Stomach (tissue), 9 donors: ENCODE data around the gene NPEPPS. TPM values are rescaled to one million over a fixed set of nuclear protein-coding genes. Genes with fewer than 3 reads are reported as not detected.
A peak's percentile ranks its signal among the peaks of the same experiment; 100 is the strongest.

Experiments used
- DNase-seq, 2 donors: peaks; one replicate each; pipeline versions ENCODE4 v3.0.0 to v3.0.0-alpha.2; 2013 to 2019
- H3K27ac ChIP-seq, 5 donors: fragments of 200-600 bp in 4 of 5; sonication (generic) in 4 of 5; one replicate each; pipeline ENCODE4 v1.5.1; 2013 to 2019; ENCODE audit warnings: mild to moderate bottlenecking in 1 of 5, moderate library complexity in 1 of 5
- H3K27me3 ChIP-seq, 3 donors: fragments of 200-600 bp; sonication (generic); one replicate each; pipeline ENCODE4 v1.5.1; 2017 to 2019; ENCODE audit warnings: mixed run types in 1 of 3
- H3K36me3 ChIP-seq, 4 donors: fragments of 200-600 bp; sonication (generic); 1 replicate in 3 of 4; 2 replicates in 1 of 4; pipeline ENCODE4 v1.5.1; 2016 to 2019
- H3K4me1 ChIP-seq, 4 donors: fragments of 200-600 bp; sonication (generic); one replicate each; pipeline ENCODE4 v1.5.1; 2016 to 2019
- H3K4me3 ChIP-seq, 4 donors: fragments of 200-600 bp; sonication (generic) in 3 of 4; one replicate each; pipeline ENCODE4 v1.5.1; 2016 to 2019; ENCODE audit warnings: mild to moderate bottlenecking in 1 of 4
- H3K9me3 ChIP-seq, 4 donors: fragments of 200-600 bp; sonication (generic); one replicate each; pipeline ENCODE4 v1.5.1; 2016 to 2019
- CTCF ChIP-seq, 7 experiments: fragments of 450-650 bp in 4 of 7; fragments of 200-600 bp in 3 of 7; sonication (generic) in 3 of 7; IDR thresholded peaks; one replicate each; pipeline ENCODE4 v1.5.1; 2016 to 2019; ENCODE audit warnings: antibody characterized with exemption in 7 of 7, control low read depth in 2 of 7, mild to moderate bottlenecking in 1 of 7
- EP300 ChIP-seq: sonication (generic); formaldehyde crosslinking; IDR thresholded peaks from one replicate; pipeline ENCODE4 v1.6.1; 2017; ENCODE audit warnings: antibody characterized with exemption
- POLR2A ChIP-seq, 4 donors: fragments of 450-650 bp; IDR thresholded peaks; one replicate each; pipeline ENCODE4 v1.6.1; 2016; ENCODE audit warnings: antibody characterized with exemption in 4 of 4, control low read depth in 2 of 4, mild to moderate bottlenecking in 1 of 4, moderate library complexity in 1 of 4
- POLR2AphosphoS5 ChIP-seq, 3 donors: sonication (generic); formaldehyde crosslinking; IDR thresholded peaks; one replicate each; pipeline ENCODE4 v1.6.1; 2016; ENCODE audit warnings: antibody characterized with exemption in 3 of 3
- WGBS, 5 donors: extraction: QIAGEN DNeasy Blood & Tissue Kit in 3 of 5; methylation state at CpG; one replicate each; pipeline versions ENCODE4 v1.1.5 to v1.1.7; 2013 to 2018; 5-methylcytosine and 5-hydroxymethylcytosine counted together
- intact Hi-C: fragments of 100-400 bp; cut with DNase I; formaldehyde crosslinking; loops from one replicate; pipeline ENCODE4 v1.15.1; 2023; ENCODE audit warnings: low total_unique reads
- polyA plus RNA-seq, 3 donors: library from polyadenylated mRNA; stranded (reverse); fragments of 200-250 nt; gene quantifications; one replicate each; pipeline ENCODE4 v1.2.3, GENCODE V29; 2013
- total RNA-seq, 5 donors: library from RNA; depleted of rRNA; stranded (reverse); fragments of >200 nt; gene quantifications; one replicate each; pipeline versions ENCODE4 v1.1.0 to v1.2.3, GENCODE V29; 2014 to 2016
- donor health status: healthy with polysubstance abuse.
- donor health status: Bipolar disorder and iron deficiency.
- donor health status: healthy.

NPEPPS gene
- total and polyA plus RNA-seq, 8 donors, result 19.9 to 243 (median 124) TPM

- no peak for DNase-seq
- Histone ChIP-seq H3K9me3 (no peaks in the 10 kb centered on the region), H3K27me3 (no peaks in the 10 kb centered on the region), H3K4me1 (peaks cover 0 to 22% (median 13%) of the 10 kb centered on the region in 4 donors), H3K27ac (peak overlapping the region in 3 of 5 donors; percentile 1 to 12 (median 3)), H3K4me3 (no peak overlapping the region), H3K36me3 (peaks cover 49 to 99% (median 92%) of the 10 kb centered on the region in 4 donors)
- TF ChIP-seq POLR2A (IDR thresholded peaks at IDR 0.05), result no peak
- TF ChIP-seq POLR2AphosphoS5 (IDR thresholded peaks at IDR 0.05), result no peak
- no peak for TF ChIP-seq CTCF (IDR thresholded peaks at IDR 0.05)
- intact Hi-C loops, result no loop called here
- 40 to 62% (median 59%) methylated on average over 4 of the region's 4 CpGs for WGBS, 5 donors
Observed at GRCh38 chr17:47603830-47604597, 73.1 kb downstream of the NPEPPS start.

- Histone ChIP-seq H3K27ac (peak overlapping the region in 3 of 5 donors; percentile 1 to 12 (median 3)), H3K4me1 (peaks cover 0 to 28% (median 13%) of the 10 kb centered on the region in 4 donors), H3K27me3 (no peaks in the 10 kb centered on the region), H3K36me3 (peaks cover 46 to 99% (median 92%) of the 10 kb centered on the region in 4 donors), H3K9me3 (no peaks in the 10 kb centered on the region), H3K4me3 (no peak overlapping the region)
- TF ChIP-seq POLR2AphosphoS5 (IDR thresholded peaks at IDR 0.05) (peak in 1 of 3 donors; percentile 8), POLR2A (IDR thresholded peaks at IDR 0.05) (no peak)
- WGBS, 5 donors, result 40 to 87% (median 76%) methylated on average over 1 of the region's 1 CpG
- peak in 1 of 2 donors; percentile 70 for DNase-seq
- intact Hi-C loops, result no loop called here
Observed at GRCh38 chr17:47604598-47604927, 73.7 kb downstream of the NPEPPS start.

- Histone ChIP-seq H3K4me1 (peaks cover 0 to 32% (median 13%) of the 10 kb centered on the region in 4 donors), H3K27ac (peak overlapping the region in 3 of 5 donors; percentile 12 to 48 (median 27)), H3K9me3 (no peaks in the 10 kb centered on the region), H3K36me3 (peaks cover 42 to 98% (median 92%) of the 10 kb centered on the region in 4 donors), H3K4me3 (no peak overlapping the region), H3K27me3 (no peaks in the 10 kb centered on the region)
- intact Hi-C loops, result no loop called here
- WGBS, 5 donors, result 52 to 77% (median 69%) methylated on average over 1 of the region's 1 CpG
- DNase-seq, result no peak
- no peak for TF ChIP-seq EP300
- no peak for TF ChIP-seq CTCF (IDR thresholded peaks at IDR 0.05)
Observed at GRCh38 chr17:47605011-47605410, 74.1 kb downstream of the NPEPPS start.

- no peak for DNase-seq
- 72 to 90% (median 79%) methylated on average over 3 of the region's 3 CpGs for WGBS, 5 donors
- H3K36me3 ChIP-seq, result peaks cover 25 to 81% (median 74%) of the 10 kb centered on the region in 4 donors
- TF ChIP-seq POLR2A (IDR thresholded peaks at IDR 0.05) (no peak), CTCF (IDR thresholded peaks at IDR 0.05) (no peak), POLR2AphosphoS5 (IDR thresholded peaks at IDR 0.05) (no peak), EP300 (no peak)
- no peaks in the 10 kb centered on the region for H3K9me3 ChIP-seq
- no peaks in the 10 kb centered on the region for H3K27me3 ChIP-seq
- intact Hi-C loops, result no loop called here
- peaks cover under 1 to 53% (median 22%) of the 10 kb centered on the region in 4 donors for H3K4me1 ChIP-seq
- no peak overlapping the region for H3K27ac ChIP-seq
- no peak overlapping the region for H3K4me3 ChIP-seq
Observed at GRCh38 chr17:47607481-47607880, 76.6 kb downstream of the NPEPPS start.
